Urothelium cell line (cell line): ENCODE data around the gene KCTD14.
"Not testable (repeated sequence)": the region's sequence is repeated elsewhere in the genome, so short reads cannot be mapped to it uniquely, and the experiment has no call there.

Source experiments
- DNase-seq: peaks from one replicate; pipeline ENCODE4 v3.0.0; 2011; ENCODE audit warnings: low spot score, mixed read lengths
- FAIRE-seq: peaks from 2 replicates; lab custom pipeline; 2011; peaks lifted over from hg19 to GRCh38; lab: Jason Lieb, UNC

The KCTD14 gene

GRCh38 chr11:78027759-78028158 lies 4.7 kb upstream of the KCTD14 start:
- DNase-seq: no peak
- FAIRE-seq: no peak

DNA sequence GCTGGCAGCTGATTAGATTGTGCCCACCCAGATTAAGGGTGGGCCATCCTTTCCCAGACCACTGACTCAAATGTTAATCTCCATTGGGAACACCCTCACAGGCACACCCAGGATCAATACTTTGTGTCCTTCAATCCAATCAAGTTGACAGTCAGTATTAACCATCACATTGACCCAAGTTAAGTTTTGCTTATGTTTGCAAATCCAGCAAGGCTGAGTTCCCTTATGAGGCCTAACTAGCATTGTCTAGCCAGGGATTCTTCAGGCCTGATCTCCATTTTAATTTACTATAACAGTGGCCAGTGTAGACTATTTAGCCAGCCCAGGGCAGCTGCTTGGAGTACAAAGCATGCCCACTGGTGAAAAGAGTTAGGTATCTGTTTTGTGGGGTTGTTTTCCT lies 2.3 kb upstream of the KCTD14 start:
- DNase-seq (no peak), FAIRE-seq (no peak)

DNA sequence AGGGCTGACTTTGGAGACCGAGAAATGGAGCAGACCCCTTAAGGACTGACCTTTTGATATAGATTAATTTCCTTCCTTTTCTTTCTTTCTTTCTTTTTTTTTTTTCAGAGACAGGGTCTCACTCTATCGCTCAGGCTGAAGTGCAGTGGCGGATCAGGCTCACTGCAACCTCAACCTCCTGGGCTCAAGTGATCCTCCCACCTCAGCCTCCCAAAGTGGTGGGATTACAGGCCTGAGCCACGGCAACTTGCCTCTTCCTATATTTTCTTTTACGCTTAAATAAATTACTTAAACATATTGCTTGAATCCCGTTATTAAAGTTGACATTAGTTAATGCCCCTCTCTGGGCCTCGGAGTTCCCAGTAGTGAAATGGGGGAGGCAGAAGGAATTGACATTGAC lies 350 bp upstream of the KCTD14 start:
- FAIRE-seq (no peak), DNase-seq (no peak)

GRCh38 chr11:78021611-78022010 lies 1.5 kb downstream of the KCTD14 start:
- FAIRE-seq (no peak), DNase-seq (no peak)

DNA sequence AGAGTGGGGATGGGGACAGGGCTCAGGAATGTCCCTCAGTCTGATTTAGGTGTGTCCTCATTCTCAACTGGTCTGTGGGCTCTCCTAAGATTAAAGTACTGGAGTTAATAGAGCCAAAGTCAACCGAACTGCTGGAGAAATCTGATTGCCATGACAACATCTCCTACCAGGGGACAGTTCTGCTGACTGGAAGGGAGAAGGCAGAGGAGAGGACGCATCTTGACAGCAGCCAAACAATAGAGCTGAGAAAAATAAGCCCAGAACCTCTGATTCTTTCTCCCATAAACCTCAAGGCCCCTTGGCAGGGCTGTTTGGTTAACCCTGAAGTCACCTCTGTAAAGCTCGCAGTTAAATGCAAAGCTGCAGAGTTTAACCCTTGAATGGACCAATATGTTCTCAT lies 2.8 kb downstream of the KCTD14 start:
- no peak for FAIRE-seq
- DNase-seq: no peak

GRCh38 chr11:78019808-78020207 lies 3.3 kb downstream of the KCTD14 start:
- DNase-seq (no peak), FAIRE-seq (no peak)

DNA sequence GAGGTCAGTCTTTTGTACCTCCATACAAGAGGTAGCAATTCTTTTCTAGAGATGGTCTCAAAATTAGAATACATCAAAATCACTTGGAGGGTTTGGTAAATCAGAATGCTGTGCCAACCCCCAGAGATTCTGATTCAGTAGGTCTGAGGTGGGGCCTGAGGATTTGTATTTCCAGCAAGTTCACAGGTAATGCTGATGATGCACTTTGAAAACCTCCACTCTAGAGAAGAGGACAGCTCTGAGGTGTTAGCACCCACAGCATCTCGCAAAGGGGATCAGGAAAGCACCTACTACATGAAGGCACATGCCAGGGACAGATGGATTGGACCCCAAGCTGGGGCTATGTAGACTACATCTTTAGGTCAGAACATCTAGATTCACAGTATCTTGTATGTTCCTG lies 7.2 kb downstream of the KCTD14 start:
- DNase-seq: no peak
- no peak for FAIRE-seq

GRCh38 chr11:78014937-78015520 lies 8.0 kb downstream of the KCTD14 start:
- not testable (repeated sequence) for DNase-seq, FAIRE-seq

GRCh38 chr11:78011301-78011700 lies 11.8 kb downstream of the KCTD14 start:
- DNase-seq (no peak), FAIRE-seq (no peak)

GRCh38 chr11:78010755-78011154 lies 12.3 kb downstream of the KCTD14 start:
- no peak for FAIRE-seq

GRCh38 chr11:78010304-78010703 lies 12.8 kb downstream of the KCTD14 start:
- FAIRE-seq (no peak), DNase-seq (no peak)

More at GRCh38 chr11:78010755-78011154, 12.3 kb downstream of the KCTD14 start:
- DNase-seq: no peak

GRCh38 chr11:78009062-78009461 lies 14.0 kb downstream of the KCTD14 start:
- DNase-seq (no peak), FAIRE-seq (no peak)

- peak; percentile 79 for DNase-seq
- no peak for FAIRE-seq
Observed at GRCh38 chr11:78000193-78000592, 22.9 kb downstream of the KCTD14 start.

GRCh38 chr11:77999446-78000030 lies 23.5 kb downstream of the KCTD14 start:
- DNase-seq (no peak), FAIRE-seq (no peak)

DNA sequence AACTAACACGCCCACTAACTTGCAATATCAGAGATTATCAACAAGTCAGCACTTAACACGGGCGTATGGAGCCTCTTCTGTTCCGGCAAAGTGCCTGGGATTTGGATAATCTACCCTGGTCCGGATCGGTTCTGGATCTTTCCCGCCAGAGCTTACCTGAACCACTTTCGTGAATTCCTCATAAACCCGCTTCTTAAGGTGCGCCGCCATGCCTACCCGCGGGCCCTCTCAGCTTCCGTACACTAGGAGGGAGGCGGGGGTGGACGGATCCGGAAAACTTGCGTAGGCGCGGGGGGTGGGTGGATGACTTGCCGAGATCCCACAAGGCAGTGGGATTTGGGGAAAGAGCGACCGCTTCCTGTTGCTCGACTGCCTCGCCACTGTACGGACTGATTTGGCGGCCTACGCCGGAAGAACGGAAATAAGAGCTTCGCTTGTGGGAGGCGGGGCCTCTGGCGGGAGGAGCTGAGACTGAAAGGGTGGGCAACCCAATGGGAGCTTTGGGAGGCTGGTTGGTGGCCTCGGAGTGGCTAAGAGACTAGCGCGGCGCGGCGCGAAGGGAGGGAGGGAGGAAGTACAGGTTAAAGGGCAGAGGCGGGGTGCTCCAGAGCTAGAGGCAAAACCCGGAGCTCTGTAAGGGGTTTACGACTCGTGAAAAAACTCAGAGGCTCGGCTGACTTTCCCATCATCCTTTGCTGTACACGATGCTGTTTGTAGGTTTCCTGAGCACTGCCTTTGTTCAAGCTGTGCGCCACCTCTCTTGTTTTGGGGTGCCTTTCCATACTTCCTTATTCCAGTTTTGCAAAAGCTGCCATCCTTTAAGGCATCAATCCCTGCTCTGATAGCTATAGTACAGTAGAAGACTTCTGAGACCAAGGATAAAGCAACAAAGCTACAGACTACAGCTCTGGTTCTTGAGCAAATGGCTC lies 28.4 kb downstream of the KCTD14 start, which contains the start of gene INTS4:
Gene INTS4 (minus strand): TSS at position 235 of the 929 bp plus-strand sequence. CDS start 25 bp downstream, at position 210.
- peak; percentile 67 for FAIRE-seq
- peak; percentile 99 for DNase-seq

GRCh38 chr11:77993902-77994301 lies 29.2 kb downstream of the KCTD14 start:
- DNase-seq: no peak
- no peak for FAIRE-seq

GRCh38 chr11:77990981-77991380 lies 32.1 kb downstream of the KCTD14 start:
- DNase-seq: no peak
- no peak for FAIRE-seq

GRCh38 chr11:77986456-77986855 lies 36.6 kb downstream of the KCTD14 start:
- not testable (repeated sequence) for DNase-seq, FAIRE-seq

DNA sequence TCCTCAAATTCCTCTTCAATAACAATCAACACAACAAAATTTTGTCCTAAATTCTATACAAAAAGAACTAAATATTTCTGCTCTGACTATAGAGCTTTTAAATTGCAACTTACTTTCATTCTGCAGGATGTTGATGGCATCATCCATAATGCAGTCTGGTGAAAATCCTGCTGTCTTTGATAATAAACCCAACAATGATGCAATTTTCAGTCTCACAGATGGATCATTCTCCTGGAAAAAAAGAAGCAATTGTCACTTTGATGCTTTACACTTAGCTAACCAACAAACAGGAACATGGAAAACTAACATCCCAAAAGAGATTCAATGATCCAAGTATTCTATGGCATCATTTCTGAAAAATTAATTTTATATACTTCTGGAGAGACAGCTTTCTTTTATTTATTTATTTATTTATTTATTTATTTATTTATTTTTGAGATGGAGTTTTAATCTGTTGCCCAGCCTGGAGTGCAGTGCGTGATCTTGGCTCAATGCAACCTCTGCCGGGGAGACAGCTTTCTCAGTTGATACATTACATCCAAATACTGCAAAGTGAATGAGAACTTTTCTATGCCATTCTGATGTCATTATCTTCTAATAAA lies 41.6 kb downstream of the KCTD14 start:
- no peak for FAIRE-seq

DNA sequence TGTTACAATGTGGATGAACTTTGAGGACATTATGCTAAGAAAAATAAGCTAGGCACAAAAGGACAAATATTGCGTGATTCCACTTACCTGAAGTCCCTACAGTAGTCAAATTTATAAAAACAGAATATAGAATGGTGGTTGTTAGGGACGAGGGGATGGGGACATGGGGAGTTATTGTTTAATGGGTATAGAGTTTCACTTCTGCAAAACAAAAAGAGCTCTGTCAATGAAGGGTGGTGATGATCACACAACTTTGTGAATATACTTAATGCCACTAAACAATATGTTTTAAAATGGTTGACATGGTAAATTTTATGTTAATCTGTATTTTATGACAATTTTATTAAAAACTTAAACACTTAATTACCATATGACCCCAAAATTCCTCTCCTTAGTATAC lies 54.7 kb downstream of the KCTD14 start:
- DNase-seq (no peak), FAIRE-seq (no peak)

More for the DNA sequence above, 41.6 kb downstream of the KCTD14 start:
- DNase-seq: no peak

GRCh38 chr11:77967753-77968152 lies 55.3 kb downstream of the KCTD14 start:
- no peak for DNase-seq
- FAIRE-seq: no peak
